GM18505 (cell line): ENCODE results near the gene XPR1.
"Not testable (repeated sequence)": the region's sequence is repeated elsewhere in the genome, so short reads cannot be mapped to it uniquely, and the experiment has no call there.

Source experiments
- ATAC-seq: cut with Tn5 transposase; IDR thresholded peaks from one replicate; pipeline ENCODE4 v1.9.1; 2021; ENCODE audit not compliant: unreplicated experiment
- POLR2A ChIP-seq: IDR thresholded peaks from 4 replicates; pipeline ENCODE4 v1.6.1; 2011; ENCODE audit warnings: borderline replicate concordance; ENCODE audit not compliant: insufficient read depth, insufficient read length; ENCODE audit errors: extremely low read depth

Gene XPR1

GRCh38 chr1:180781718-180782117, 149.9 kb downstream of the XPR1 start:
- TF ChIP-seq POLR2A, result no peak

GRCh38 chr1:180785291-180785690, 153.5 kb downstream of the XPR1 start:
- ATAC-seq, result no peak
- TF ChIP-seq POLR2A, result no peak

More at GRCh38 chr1:180781718-180782117, 149.9 kb downstream of the XPR1 start:
- ATAC-seq, result no peak

- no peak for TF ChIP-seq POLR2A
- ATAC-seq, result no peak
These were observed 154.1 kb downstream of the XPR1 start for GRCh38 chr1:180785887-180786286.

- no peak for TF ChIP-seq POLR2A
- ATAC-seq, result no peak
These were observed 154.8 kb downstream of the XPR1 start for GRCh38 chr1:180786624-180787023.

- TF ChIP-seq POLR2A, result no peak
- no peak for ATAC-seq
These were observed 155.9 kb downstream of the XPR1 start for GRCh38 chr1:180787628-180788307.

GRCh38 chr1:180789460-180789859, 157.6 kb downstream of the XPR1 start:
- TF ChIP-seq POLR2A, result no peak
- no peak for ATAC-seq

GRCh38 chr1:180791152-180791551, 159.3 kb downstream of the XPR1 start:
- ATAC-seq, result not testable (repeated sequence)

GRCh38 chr1:180791806-180792205, 160.0 kb downstream of the XPR1 start:
- no peak for TF ChIP-seq POLR2A
- no peak for ATAC-seq

GRCh38 chr1:180793451-180793850, 161.6 kb downstream of the XPR1 start:
- no peak for TF ChIP-seq POLR2A
- no peak for ATAC-seq

GRCh38 chr1:180796897-180797640, 165.2 kb downstream of the XPR1 start:
- no peak for TF ChIP-seq POLR2A
- no peak for ATAC-seq

- no peak for TF ChIP-seq POLR2A
- ATAC-seq, result no peak
These were observed 169.1 kb downstream of the XPR1 start for GRCh38 chr1:180800945-180801344.

- no peak for ATAC-seq
- TF ChIP-seq POLR2A, result no peak
These were observed 171.0 kb downstream of the XPR1 start for GRCh38 chr1:180802813-180803212.

- TF ChIP-seq POLR2A, result no peak
- ATAC-seq, result no peak
These were observed 173.5 kb downstream of the XPR1 start for GRCh38 chr1:180805316-180805715.

- TF ChIP-seq POLR2A, result no peak
- ATAC-seq, result no peak
These were observed 179.5 kb downstream of the XPR1 start for GRCh38 chr1:180811298-180811697.

- no peak for TF ChIP-seq POLR2A
- no peak for ATAC-seq
These were observed 180.1 kb downstream of the XPR1 start for GRCh38 chr1:180811886-180812285.

- TF ChIP-seq POLR2A, result no peak
- no peak for ATAC-seq
These were observed 182.4 kb downstream of the XPR1 start for GRCh38 chr1:180814258-180814657.
